SK-N-SH treated with all-trans-retinoic acid at 6 μM for 48 hours (cell line): Measurements from ENCODE around the gene SNIP1.

ENCODE experiments used
- BACH2 ChIP-seq: fragments of 250-450 bp; sonication (Bioruptor Pico); IDR thresholded peaks from 2 replicates; pipeline ENCODE4 v1.9.0; 2021; ENCODE audit warnings: mild to moderate bottlenecking, borderline replicate concordance
- CSDC2 ChIP-seq: fragments of 250-450 bp; sonication (Bioruptor Pico); IDR thresholded peaks from 2 replicates; pipeline ENCODE4 v1.5.0; 2020; ENCODE audit warnings: mild to moderate bottlenecking, moderate library complexity
- CSRNP3 ChIP-seq: fragments of 250-450 bp; sonication (Bioruptor Pico); IDR thresholded peaks from 2 replicates; pipeline ENCODE4 v1.5.1; 2021; ENCODE audit warnings: mild to moderate bottlenecking, moderate library complexity
- ESRRG ChIP-seq: fragments of 250-450 bp; sonication (Bioruptor Pico); IDR thresholded peaks from 2 replicates; pipeline ENCODE4 v1.6.1; 2021; ENCODE audit warnings: mild to moderate bottlenecking
- ISL1 ChIP-seq: fragments of 250-450 bp; sonication (Bioruptor Pico); IDR thresholded peaks from 2 replicates; pipeline ENCODE4 v2.1.2; 2022; ENCODE audit warnings: mild to moderate bottlenecking, moderate library complexity
- OSR1 ChIP-seq: fragments of 250-450 bp; sonication (Bioruptor Pico); IDR thresholded peaks from 2 replicates; pipeline ENCODE4 v1.8.0; 2022; ENCODE audit warnings: moderate library complexity, mild to moderate bottlenecking, inconsistent platforms
- PATZ1 ChIP-seq: fragments of 250-450 bp; sonication (Bioruptor Pico); IDR thresholded peaks from 2 replicates; pipeline ENCODE4 v1.8.0; 2020; ENCODE audit warnings: mild to moderate bottlenecking, moderate library complexity, borderline replicate concordance
- RARB ChIP-seq: fragments of 250-450 bp; sonication (Bioruptor Pico); IDR thresholded peaks from 2 replicates; pipeline ENCODE4 v1.8.0; 2021; ENCODE audit warnings: mild to moderate bottlenecking, moderate library complexity
- SNAI2 ChIP-seq: fragments of 250-450 bp; sonication (Bioruptor Pico); IDR thresholded peaks from 2 replicates; pipeline ENCODE4 v1.5.0; 2020; ENCODE audit warnings: mild to moderate bottlenecking, moderate library complexity
- ZFP3 ChIP-seq: fragments of 250-450 bp; sonication (Bioruptor Pico); IDR thresholded peaks from 2 replicates; pipeline ENCODE4 v1.5.0; 2020; ENCODE audit warnings: mild to moderate bottlenecking, moderate library complexity
- ZNF565 ChIP-seq: fragments of 450-650 bp; formaldehyde crosslinking; conservative IDR thresholded peaks from 2 replicates; pipeline ENCODE4 v1.5.0; 2020; ENCODE audit warnings: low read depth, mild to moderate bottlenecking, moderate library complexity

- TF ChIP-seq ZFP3, result no peak
- TF ChIP-seq ZNF565, result no peak
- no peak for TF ChIP-seq ISL1 (CRISPR knock-in tag)
- TF ChIP-seq PATZ1, result no peak
- TF ChIP-seq BACH2 (CRISPR knock-in tag), result no peak
- TF ChIP-seq OSR1 (CRISPR knock-in tag), result no peak
- TF ChIP-seq RARB, result no peak
- TF ChIP-seq ESRRG (CRISPR knock-in tag), result no peak
- no peak for TF ChIP-seq CSDC2 (CRISPR knock-in tag)
- TF ChIP-seq SNAI2 (CRISPR knock-in tag), result no peak
- no peak for TF ChIP-seq CSRNP3
Measured at GRCh38 chr1:37557402-37557801, 3.3 kb upstream of the SNIP1 start.
